ENCODE data around the gene FLT3LG. TPM values are rescaled to one million over a fixed set of nuclear protein-coding genes. Genes with fewer than 3 reads are reported as not detected.

Gene FLT3LG
- total and polyA plus RNA-seq, 2 experiments from 2014 or later = 0.49 to 1.8 TPM

- no peak for TF ChIP-seq ETS1 (IDR thresholded peaks at IDR 0.05)
- TF ChIP-seq STAT1 (IDR thresholded peaks at IDR 0.05; ENCODE audit: unreplicated experiment) = no peak
- no peak for TF ChIP-seq ZNF114 (CRISPR knock-in tag; IDR thresholded peaks at IDR 0.05)
- no peak for TF ChIP-seq EZH2phosphoT487 (IDR thresholded peaks at IDR 0.05; ENCODE audit: unreplicated experiment)
Observed at GRCh38 chr19:49498475-49498874, 24.5 kb downstream of the FLT3LG start (continued).

GRCh38 chr19:49499030-49499670, 25.1 kb downstream of the FLT3LG start:
- Mint-ChIP-seq H3K9me3 (peaks cover 6% of the 10 kb centered on the region; the same call in 1 of the 3 replicates), H3K4me1 (peaks cover 34% of the 10 kb centered on the region), H3K4me3 (peak overlapping the region; percentile 94), H3K27me3 (ENCODE audit: insufficient read depth, low read depth, poor library complexity) (peaks cover 45% of the 10 kb centered on the region), H3K36me3 (ENCODE audit: low read depth) (peaks cover 44% of the 10 kb centered on the region), H3K27ac (peak overlapping the region; percentile 76)
- H3K4me3 ChIP-seq = peak overlapping the region; percentile 100
- DNase-seq (ENCODE audit: low spot score) (no peak), ATAC-seq (no peak)
- H3K4me1 ChIP-seq (ENCODE audit: insufficient read depth) = peaks cover 49% of the 10 kb centered on the region
- H3K36me3 ChIP-seq (ENCODE audit: insufficient read depth) = peaks cover 24% of the 10 kb centered on the region
- H3K4me2 ChIP-seq = peak overlapping the region; percentile 100
- no peaks in the 10 kb centered on the region for H3K9me2 ChIP-seq (ENCODE audit: insufficient read depth)
- no peak overlapping the region for H2AFZ ChIP-seq
- H3K27ac ChIP-seq (ENCODE audit: low read depth) = peak overlapping the region; percentile 99
- H3K79me2 ChIP-seq (replicated peaks; ENCODE audit: insufficient read depth) = peaks cover 26% of the 10 kb centered on the region
- H4K20me1 ChIP-seq (replicated peaks; ENCODE audit: insufficient read depth) = peaks cover 19% of the 10 kb centered on the region
- H3F3A ChIP-seq (replicated peaks; ENCODE audit: low read depth) = peaks cover 54% of the 10 kb centered on the region
- no peaks in the 10 kb centered on the region for H3K27me3 ChIP-seq (ENCODE audit: insufficient read depth)
- TF ChIP-seq, protein P1, sequence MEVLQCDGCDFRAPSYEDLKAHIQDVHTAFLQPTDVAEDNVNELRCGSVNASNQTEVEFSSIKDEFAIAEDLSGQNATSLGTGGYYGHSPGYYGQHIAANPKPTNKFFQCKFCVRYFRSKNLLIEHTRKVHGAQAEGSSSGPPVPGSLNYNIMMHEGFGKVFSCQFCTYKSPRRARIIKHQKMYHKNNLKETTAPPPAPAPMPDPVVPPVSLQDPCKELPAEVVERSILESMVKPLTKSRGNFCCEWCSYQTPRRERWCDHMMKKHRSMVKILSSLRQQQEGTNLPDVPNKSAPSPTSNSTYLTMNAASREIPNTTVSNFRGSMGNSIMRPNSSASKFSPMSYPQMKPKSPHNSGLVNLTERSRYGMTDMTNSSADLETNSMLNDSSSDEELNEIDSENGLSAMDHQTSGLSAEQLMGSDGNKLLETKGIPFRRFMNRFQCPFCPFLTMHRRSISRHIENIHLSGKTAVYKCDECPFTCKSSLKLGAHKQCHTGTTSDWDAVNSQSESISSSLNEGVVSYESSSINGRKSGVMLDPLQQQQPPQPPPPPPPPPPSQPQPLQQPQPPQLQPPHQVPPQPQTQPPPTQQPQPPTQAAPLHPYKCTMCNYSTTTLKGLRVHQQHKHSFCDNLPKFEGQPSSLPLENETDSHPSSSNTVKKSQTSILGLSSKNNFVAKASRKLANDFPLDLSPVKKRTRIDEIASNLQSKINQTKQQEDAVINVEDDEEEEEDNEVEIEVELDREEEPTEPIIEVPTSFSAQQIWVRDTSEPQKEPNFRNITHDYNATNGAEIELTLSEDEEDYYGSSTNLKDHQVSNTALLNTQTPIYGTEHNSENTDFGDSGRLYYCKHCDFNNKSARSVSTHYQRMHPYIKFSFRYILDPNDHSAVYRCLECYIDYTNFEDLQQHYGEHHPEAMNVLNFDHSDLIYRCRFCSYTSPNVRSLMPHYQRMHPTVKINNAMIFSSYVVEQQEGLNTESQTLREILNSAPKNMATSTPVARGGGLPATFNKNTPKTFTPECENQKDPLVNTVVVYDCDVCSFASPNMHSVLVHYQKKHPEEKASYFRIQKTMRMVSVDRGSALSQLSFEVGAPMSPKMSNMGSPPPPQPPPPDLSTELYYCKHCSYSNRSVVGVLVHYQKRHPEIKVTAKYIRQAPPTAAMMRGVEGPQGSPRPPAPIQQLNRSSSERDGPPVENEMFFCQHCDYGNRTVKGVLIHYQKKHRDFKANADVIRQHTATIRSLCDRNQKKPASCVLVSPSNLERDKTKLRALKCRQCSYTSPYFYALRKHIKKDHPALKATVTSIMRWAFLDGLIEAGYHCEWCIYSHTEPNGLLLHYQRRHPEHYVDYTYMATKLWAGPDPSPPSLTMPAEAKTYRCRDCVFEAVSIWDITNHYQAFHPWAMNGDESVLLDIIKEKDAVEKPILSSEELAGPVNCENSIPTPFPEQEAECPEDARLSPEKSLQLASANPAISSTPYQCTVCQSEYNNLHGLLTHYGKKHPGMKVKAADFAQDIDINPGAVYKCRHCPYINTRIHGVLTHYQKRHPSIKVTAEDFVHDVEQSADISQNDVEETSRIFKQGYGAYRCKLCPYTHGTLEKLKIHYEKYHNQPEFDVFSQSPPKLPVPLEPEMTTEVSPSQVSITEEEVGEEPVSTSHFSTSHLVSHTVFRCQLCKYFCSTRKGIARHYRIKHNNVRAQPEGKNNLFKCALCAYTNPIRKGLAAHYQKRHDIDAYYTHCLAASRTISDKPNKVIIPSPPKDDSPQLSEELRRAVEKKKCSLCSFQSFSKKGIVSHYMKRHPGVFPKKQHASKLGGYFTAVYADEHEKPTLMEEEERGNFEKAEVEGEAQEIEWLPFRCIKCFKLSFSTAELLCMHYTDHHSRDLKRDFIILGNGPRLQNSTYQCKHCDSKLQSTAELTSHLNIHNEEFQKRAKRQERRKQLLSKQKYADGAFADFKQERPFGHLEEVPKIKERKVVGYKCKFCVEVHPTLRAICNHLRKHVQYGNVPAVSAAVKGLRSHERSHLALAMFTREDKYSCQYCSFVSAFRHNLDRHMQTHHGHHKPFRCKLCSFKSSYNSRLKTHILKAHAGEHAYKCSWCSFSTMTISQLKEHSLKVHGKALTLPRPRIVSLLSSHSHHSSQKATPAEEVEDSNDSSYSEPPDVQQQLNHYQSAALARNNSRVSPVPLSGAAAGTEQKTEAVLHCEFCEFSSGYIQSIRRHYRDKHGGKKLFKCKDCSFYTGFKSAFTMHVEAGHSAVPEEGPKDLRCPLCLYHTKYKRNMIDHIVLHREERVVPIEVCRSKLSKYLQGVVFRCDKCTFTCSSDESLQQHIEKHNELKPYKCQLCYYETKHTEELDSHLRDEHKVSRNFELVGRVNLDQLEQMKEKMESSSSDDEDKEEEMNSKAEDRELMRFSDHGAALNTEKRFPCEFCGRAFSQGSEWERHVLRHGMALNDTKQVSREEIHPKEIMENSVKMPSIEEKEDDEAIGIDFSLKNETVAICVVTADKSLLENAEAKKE (CRISPR knock-in tag; IDR thresholded peaks at IDR 0.05) = no peak
- TF ChIP-seq EZH2phosphoT487 (IDR thresholded peaks at IDR 0.05; ENCODE audit: unreplicated experiment) = no peak
- TF ChIP-seq ZNF114 (CRISPR knock-in tag; IDR thresholded peaks at IDR 0.05) = no peak
- no peak for TF ChIP-seq POLR2AphosphoS5 (IDR thresholded peaks at IDR 0.05; ENCODE audit: low read depth)
- no peak for TF ChIP-seq JUNB (IDR thresholded peaks at IDR 0.05; ENCODE audit: unreplicated experiment)
- no peak for TF ChIP-seq EZH2 (IDR thresholded peaks at IDR 0.05; ENCODE audit: low read depth, unreplicated experiment)
- TF ChIP-seq, protein P2, sequence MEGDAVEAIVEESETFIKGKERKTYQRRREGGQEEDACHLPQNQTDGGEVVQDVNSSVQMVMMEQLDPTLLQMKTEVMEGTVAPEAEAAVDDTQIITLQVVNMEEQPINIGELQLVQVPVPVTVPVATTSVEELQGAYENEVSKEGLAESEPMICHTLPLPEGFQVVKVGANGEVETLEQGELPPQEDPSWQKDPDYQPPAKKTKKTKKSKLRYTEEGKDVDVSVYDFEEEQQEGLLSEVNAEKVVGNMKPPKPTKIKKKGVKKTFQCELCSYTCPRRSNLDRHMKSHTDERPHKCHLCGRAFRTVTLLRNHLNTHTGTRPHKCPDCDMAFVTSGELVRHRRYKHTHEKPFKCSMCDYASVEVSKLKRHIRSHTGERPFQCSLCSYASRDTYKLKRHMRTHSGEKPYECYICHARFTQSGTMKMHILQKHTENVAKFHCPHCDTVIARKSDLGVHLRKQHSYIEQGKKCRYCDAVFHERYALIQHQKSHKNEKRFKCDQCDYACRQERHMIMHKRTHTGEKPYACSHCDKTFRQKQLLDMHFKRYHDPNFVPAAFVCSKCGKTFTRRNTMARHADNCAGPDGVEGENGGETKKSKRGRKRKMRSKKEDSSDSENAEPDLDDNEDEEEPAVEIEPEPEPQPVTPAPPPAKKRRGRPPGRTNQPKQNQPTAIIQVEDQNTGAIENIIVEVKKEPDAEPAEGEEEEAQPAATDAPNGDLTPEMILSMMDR (conservative IDR thresholded peaks at IDR 0.05; ENCODE audit: low read depth in 2 of 2) = no peak
- TF ChIP-seq ZNF331 (CRISPR knock-in tag; IDR thresholded peaks at IDR 0.05; ENCODE audit: low read depth) = no peak
- no peak for TF ChIP-seq STAT1 (IDR thresholded peaks at IDR 0.05; ENCODE audit: unreplicated experiment)
- no peak for TF ChIP-seq ETS1 (IDR thresholded peaks at IDR 0.05)
